CD4-positive, alpha-beta memory T cell (primary cell): Measurements from ENCODE around the gene PRSS56. TPM values are rescaled to one million over a fixed set of nuclear protein-coding genes. Genes with fewer than 3 reads are reported as not detected.
A peak's percentile ranks its signal among the peaks of the same experiment; 100 is the strongest.

Experiments
- CTCF ChIA-PET: fragments of 350-600 bp; sonication (Branson Sonifier 250); formaldehyde crosslinking; loops from one replicate; lab custom pipeline; 2021; ENCODE audit warnings: inconsistent platforms; ENCODE audit not compliant: partially characterized antibody; lab: Charles Lee
- POLR2A ChIA-PET: fragments of 350-600 bp; sonication (Branson Sonifier 250); formaldehyde crosslinking; loops from one replicate; lab custom pipeline; 2021; ENCODE audit not compliant: partially characterized antibody; lab: Charles Lee
- DNase-seq, 5 donors: peaks; one replicate each; pipeline versions ENCODE4 v3.0.0 to v3.0.0-alpha.2; 2020 to 2022; ENCODE audit warnings: mixed read lengths in 1 of 5
- H3K27ac ChIP-seq: one replicate; pipeline ENCODE4 v1.7.0; 2013; ENCODE audit warnings: low read depth, low read length
- H3K27me3 ChIP-seq: 2 replicates; pipeline ENCODE4 v1.7.0; 2013; ENCODE audit warnings: mild to moderate bottlenecking, low read length, moderate library complexity; ENCODE audit not compliant: insufficient read depth
- H3K36me3 ChIP-seq: 2 replicates; pipeline ENCODE4 v1.7.0; 2013; ENCODE audit warnings: mild to moderate bottlenecking, low read length, moderate library complexity; ENCODE audit not compliant: insufficient read depth
- H3K4me1 ChIP-seq: 2 replicates; pipeline ENCODE4 v1.7.0; 2013; ENCODE audit warnings: mild to moderate bottlenecking, low read length, moderate library complexity; ENCODE audit not compliant: insufficient read depth
- H3K4me3 ChIP-seq, 2 donors: one replicate each; pipeline ENCODE4 v1.7.0; 2013; ENCODE audit warnings: low read length in 2 of 2, mild to moderate bottlenecking in 1 of 2
- H3K9me3 ChIP-seq, 2 donors: one replicate each; pipeline ENCODE4 v1.7.0; 2013; ENCODE audit warnings: low read length in 2 of 2, control low read depth in 1 of 2; ENCODE audit not compliant: control insufficient read depth in 1 of 2
- H3K27ac Mint-ChIP-seq, 7 donors: one replicate each; pipeline ENCODE4 v1.8.0; 2020 to 2021; ENCODE audit warnings: mixed read lengths in 7 of 7, mild to moderate bottlenecking in 6 of 7, inconsistent platforms in 3 of 7, moderate library complexity in 3 of 7
- H3K27me3 Mint-ChIP-seq, 2 donors: one replicate each; pipeline ENCODE4 v1.8.0; 2020 to 2021; ENCODE audit warnings: mixed read lengths in 2 of 2
- H3K36me3 Mint-ChIP-seq, 2 donors: one replicate each; pipeline ENCODE4 v1.8.0; 2020 to 2021; ENCODE audit warnings: mixed read lengths in 2 of 2, inconsistent platforms in 1 of 2, mild to moderate bottlenecking in 1 of 2
- H3K4me1 Mint-ChIP-seq, 4 donors: one replicate each; pipeline ENCODE4 v1.8.0; 2020 to 2021; ENCODE audit warnings: mixed read lengths in 4 of 4, mild to moderate bottlenecking in 1 of 4
- H3K4me3 Mint-ChIP-seq, 8 donors: one replicate each; pipeline ENCODE4 v1.8.0; 2020 to 2021; ENCODE audit warnings: mixed read lengths in 8 of 8, mild to moderate bottlenecking in 7 of 8, moderate library complexity in 6 of 8, inconsistent platforms in 3 of 8
- H3K9me3 Mint-ChIP-seq, 8 donors: one replicate each; pipeline ENCODE4 v1.8.0; 2020 to 2021; ENCODE audit warnings: mixed read lengths in 8 of 8, mild to moderate bottlenecking in 5 of 8, inconsistent platforms in 3 of 8, moderate library complexity in 1 of 8
- intact Hi-C: fragments of 100-400 bp; cut with micrococcal nuclease; formaldehyde crosslinking; loops from one replicate; pipeline ENCODE4 v1.15.1; 2023
- polyA plus RNA-seq, 2 donors: library from polyadenylated mRNA; unstranded; fragments of 300-500 nt; fragmentation: Illumina TruSeq; gene quantifications; one replicate each; pipeline ENCODE4 v1.2.3, GENCODE V29; 2021
- total RNA-seq, 2 experiments: library from RNA; stranded (reverse); gene quantifications; one replicate each; pipeline ENCODE4 v1.2.3, GENCODE V29; 2021

The PRSS56 gene
- total and polyA plus RNA-seq, 4 experiments from 2014 or later: not detected

DNA sequence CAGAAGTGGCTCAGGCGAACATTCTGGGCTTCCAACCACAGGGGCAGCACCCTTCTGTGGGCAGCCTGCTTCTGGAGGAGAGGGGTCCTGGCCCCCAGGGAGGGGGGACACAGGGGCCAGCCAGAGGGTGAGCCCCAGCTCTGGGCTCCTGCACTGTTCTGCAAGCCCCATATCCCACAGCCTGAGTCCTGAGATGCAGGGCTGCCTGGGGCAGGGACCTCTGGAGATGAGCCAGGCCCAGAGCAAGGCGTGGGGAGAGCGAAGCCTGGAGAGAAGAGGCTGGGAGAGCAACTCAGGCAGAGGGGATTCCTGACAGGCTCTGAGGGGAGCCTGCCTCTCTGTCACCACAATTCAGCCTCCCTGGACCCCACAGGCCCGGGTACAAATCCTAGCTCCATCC is 13.5 kb upstream of the PRSS56 start:
- Histone ChIP-seq H3K36me3 (no peaks in the 10 kb centered on the region), H3K4me3 (no peak overlapping the region), H3K27ac (no peak overlapping the region), H3K27me3 (peaks cover 10% of the 10 kb centered on the region), H3K4me1 (peaks cover 7% of the 10 kb centered on the region), H3K9me3 (no peaks in the 10 kb centered on the region)
- no peak overlapping the region for H3K4me3 Mint-ChIP-seq
- intact Hi-C loops: no loop called here
- ChIA-PET CTCF (no interaction called here), POLR2A (no interaction called here)
- H3K9me3 Mint-ChIP-seq: peaks cover 0 to 2% (median 0%) of the 10 kb centered on the region in 8 donors
- no peak overlapping the region for H3K27ac Mint-ChIP-seq
- peaks cover 14 to 40% of the 10 kb centered on the region in 2 donors for H3K27me3 Mint-ChIP-seq
- peaks cover 0 to 1% of the 10 kb centered on the region in 2 donors for H3K36me3 Mint-ChIP-seq
- DNase-seq: peak in 1 of 5 donors; percentile 10
- peaks cover 1 to 17% (median 5%) of the 10 kb centered on the region in 4 donors for H3K4me1 Mint-ChIP-seq

DNA sequence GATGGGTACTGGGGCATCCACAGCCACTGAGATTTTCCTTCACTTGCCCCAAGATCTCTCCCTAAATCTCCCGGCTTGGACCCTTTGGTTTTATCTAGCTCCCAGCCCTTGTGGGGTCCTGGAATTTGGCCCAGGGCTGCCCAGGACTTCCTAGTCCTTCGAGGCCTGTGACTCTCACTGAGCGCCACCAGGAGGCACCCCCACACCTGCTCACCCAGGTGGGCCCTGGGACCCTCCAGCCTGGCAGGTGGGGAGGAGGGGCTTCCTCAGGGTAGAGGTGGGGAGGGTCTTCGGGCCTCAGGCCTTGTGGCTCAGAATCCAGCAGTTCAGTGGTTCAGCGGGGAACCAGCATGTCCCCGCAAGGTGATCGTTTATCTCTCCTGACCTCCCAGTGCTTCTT is 11.9 kb upstream of the PRSS56 start:
- H3K4me1 ChIP-seq: peaks cover 5% of the 10 kb centered on the region
- DNase-seq: no peak
- H3K4me1 Mint-ChIP-seq: peaks cover 0 to 11% (median 3%) of the 10 kb centered on the region in 4 donors
- no peak overlapping the region for H3K4me3 Mint-ChIP-seq
- POLR2A ChIA-PET: no interaction called here
- CTCF ChIA-PET: interaction anchor here (1.2 kb wide), 1 partner anchor 8 kb away, joined by 4 read pairs; no protein-coding TSS in a partner anchor
- H3K36me3 Mint-ChIP-seq: no peaks in the 10 kb centered on the region
- H3K27me3 ChIP-seq: peaks cover 10% of the 10 kb centered on the region
- no peak overlapping the region for H3K27ac Mint-ChIP-seq
- no peaks in the 10 kb centered on the region for H3K9me3 ChIP-seq
- H3K9me3 Mint-ChIP-seq: peaks cover 0 to 2% (median 0%) of the 10 kb centered on the region in 8 donors
- no peaks in the 10 kb centered on the region for H3K36me3 ChIP-seq
- intact Hi-C loops: no loop called here
- peaks cover 9 to 39% of the 10 kb centered on the region in 2 donors for H3K27me3 Mint-ChIP-seq
- H3K4me3 ChIP-seq: no peak overlapping the region
- H3K27ac ChIP-seq: no peak overlapping the region

DNA sequence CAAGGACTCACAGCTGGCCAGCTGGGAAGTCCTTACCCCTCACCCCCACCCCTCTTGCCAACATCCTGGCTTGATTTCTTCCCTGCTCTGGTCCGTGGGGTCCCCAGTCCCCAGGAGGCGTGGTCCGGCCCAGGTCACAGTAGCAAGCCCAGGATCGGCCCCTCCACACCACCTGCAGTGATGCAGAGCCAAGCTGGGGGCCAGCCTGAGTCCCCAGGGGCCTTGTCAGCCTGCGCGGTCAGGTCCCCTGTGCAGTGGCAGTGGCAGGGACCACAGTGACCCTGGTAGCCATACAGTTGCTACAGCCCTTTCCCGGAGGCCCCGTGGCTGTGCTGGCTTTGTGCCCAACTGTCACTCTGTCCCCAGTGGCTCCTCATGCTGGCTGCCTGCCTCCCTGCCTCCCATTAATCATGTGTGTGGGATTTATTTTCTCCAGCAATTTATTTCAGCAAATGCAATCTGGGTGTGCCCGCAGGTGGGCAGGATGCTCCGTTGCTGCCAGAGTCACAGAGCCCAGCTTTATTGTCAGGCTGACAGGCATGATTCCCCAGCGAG is 8.8 kb upstream of the PRSS56 start:
- ChIA-PET POLR2A (no interaction called here), CTCF (no interaction called here)
- intact Hi-C loops: no loop called here
- no peaks in the 10 kb centered on the region for H3K9me3 ChIP-seq
- no peak overlapping the region for H3K4me3 Mint-ChIP-seq
- no peaks in the 10 kb centered on the region for H3K36me3 ChIP-seq
- H3K27ac Mint-ChIP-seq: no peak overlapping the region
- no peaks in the 10 kb centered on the region for H3K36me3 Mint-ChIP-seq
- no peak for DNase-seq
- H3K4me3 ChIP-seq: no peak overlapping the region
- no peaks in the 10 kb centered on the region for H3K27me3 ChIP-seq
- H3K27ac ChIP-seq: no peak overlapping the region
- H3K4me1 ChIP-seq: no peaks in the 10 kb centered on the region
- H3K27me3 Mint-ChIP-seq: peaks cover 5 to 24% of the 10 kb centered on the region in 2 donors
- no peaks in the 10 kb centered on the region for H3K4me1 Mint-ChIP-seq
- H3K9me3 Mint-ChIP-seq: peaks cover 0 to 2% (median 0%) of the 10 kb centered on the region in 8 donors

DNA sequence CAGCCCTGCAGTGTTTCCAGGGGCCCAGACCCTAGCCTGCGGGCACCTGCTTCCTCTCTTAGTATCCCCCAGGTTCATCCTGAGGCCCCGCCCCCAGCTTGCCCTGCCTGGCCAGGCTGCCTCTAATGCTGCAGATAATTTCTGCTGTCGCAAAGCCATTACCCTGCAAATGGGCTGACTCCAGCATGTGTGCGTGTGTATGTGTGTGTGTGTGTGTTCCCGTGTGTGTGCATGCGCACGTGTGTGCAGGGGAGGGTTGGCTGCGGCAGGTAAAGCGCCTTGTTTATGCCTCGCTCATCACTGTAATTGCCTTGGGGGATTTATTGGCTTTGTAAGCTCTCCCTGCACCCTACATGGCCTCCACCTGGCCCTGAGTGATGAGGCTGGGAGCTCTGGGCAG is 7.6 kb upstream of the PRSS56 start:
- Histone ChIP-seq H3K36me3 (no peaks in the 10 kb centered on the region), H3K4me3 (no peak overlapping the region), H3K4me1 (no peaks in the 10 kb centered on the region), H3K27me3 (no peaks in the 10 kb centered on the region), H3K27ac (no peak overlapping the region), H3K9me3 (no peaks in the 10 kb centered on the region)
- CTCF ChIA-PET: interaction anchor here (1.0 kb wide), 1 partner anchor 10 kb away, joined by 3 read pairs; no protein-coding TSS in a partner anchor
- Mint-ChIP-seq H3K4me1 (no peaks in the 10 kb centered on the region), H3K27me3 (peaks cover 5 to 20% of the 10 kb centered on the region in 2 donors), H3K27ac (no peak overlapping the region), H3K9me3 (peaks cover 0 to 2% (median 0%) of the 10 kb centered on the region in 8 donors), H3K4me3 (no peak overlapping the region), H3K36me3 (no peaks in the 10 kb centered on the region)
- intact Hi-C loops: no loop called here
- DNase-seq: no peak
- POLR2A ChIA-PET: no interaction called here

DNA sequence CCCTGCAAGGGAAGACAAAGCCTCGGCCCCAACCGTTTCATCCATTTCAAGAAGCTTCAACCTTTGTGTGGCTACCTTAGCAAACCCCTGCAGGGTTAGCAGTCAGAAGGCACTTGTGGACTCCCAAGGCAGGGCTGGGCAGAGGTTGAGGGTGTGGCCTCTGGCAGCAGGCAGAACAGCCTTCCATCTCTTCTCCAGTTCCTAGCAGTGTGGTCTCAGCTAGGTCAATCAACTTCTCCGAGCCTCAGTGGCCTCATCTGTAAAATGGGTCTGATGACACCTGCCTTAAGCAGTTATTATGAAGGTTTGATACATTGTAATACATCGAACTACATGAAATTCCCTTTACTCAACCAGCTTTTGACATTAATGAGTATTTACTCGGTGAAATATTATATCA is 6.8 kb upstream of the PRSS56 start:
- Mint-ChIP-seq H3K36me3 (no peaks in the 10 kb centered on the region), H3K4me3 (no peak overlapping the region)

DNA sequence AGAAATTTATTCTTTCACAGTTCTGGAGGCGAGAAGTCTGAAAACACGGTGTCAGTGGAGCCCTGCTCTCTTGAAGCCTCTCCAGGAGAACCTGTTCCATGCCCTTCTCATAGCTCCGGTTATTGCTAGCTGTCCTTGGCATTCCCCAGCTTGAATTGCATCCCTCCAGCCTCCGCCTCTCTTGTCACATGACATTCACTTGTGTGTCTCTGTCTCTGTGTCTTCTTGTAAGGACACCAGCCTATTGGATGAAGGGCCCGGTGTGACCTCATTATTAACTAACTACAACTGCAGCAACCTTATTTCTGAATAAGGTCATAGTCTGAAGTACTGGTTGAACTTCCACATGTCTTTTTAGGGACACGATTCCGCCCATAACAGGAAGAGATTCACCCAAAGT is 4.5 kb upstream of the PRSS56 start:
- intact Hi-C loops: no loop called here
- no peaks in the 10 kb centered on the region for H3K36me3 Mint-ChIP-seq
- no peaks in the 10 kb centered on the region for H3K27me3 ChIP-seq
- H3K9me3 ChIP-seq: no peaks in the 10 kb centered on the region
- no peak overlapping the region for H3K4me3 Mint-ChIP-seq
- DNase-seq: no peak
- no peaks in the 10 kb centered on the region for H3K36me3 ChIP-seq
- peaks cover 4 to 21% of the 10 kb centered on the region in 2 donors for H3K27me3 Mint-ChIP-seq
- ChIA-PET CTCF (no interaction called here), POLR2A (no interaction called here)
- no peak overlapping the region for H3K4me3 ChIP-seq
- no peak overlapping the region for H3K27ac ChIP-seq
- no peaks in the 10 kb centered on the region for H3K4me1 Mint-ChIP-seq
- no peak overlapping the region for H3K27ac Mint-ChIP-seq
- no peaks in the 10 kb centered on the region for H3K9me3 Mint-ChIP-seq
- no peaks in the 10 kb centered on the region for H3K4me1 ChIP-seq

More for the DNA sequence above, 6.8 kb upstream of the PRSS56 start:
- intact Hi-C loops: no loop called here
- no peaks in the 10 kb centered on the region for H3K27me3 ChIP-seq
- no peaks in the 10 kb centered on the region for H3K36me3 ChIP-seq
- POLR2A ChIA-PET: no interaction called here
- no peaks in the 10 kb centered on the region for H3K9me3 ChIP-seq
- Mint-ChIP-seq H3K4me1 (no peaks in the 10 kb centered on the region), H3K9me3 (peaks cover 0 to 2% (median 0%) of the 10 kb centered on the region in 8 donors), H3K27ac (no peak overlapping the region), H3K27me3 (peaks cover 5 to 21% of the 10 kb centered on the region in 2 donors)
- no peak overlapping the region for H3K4me3 ChIP-seq
- H3K27ac ChIP-seq: no peak overlapping the region
- CTCF ChIA-PET: interaction anchor here (1.0 kb wide), 1 partner anchor 9 kb away, joined by 3 read pairs; no protein-coding TSS in a partner anchor
- no peaks in the 10 kb centered on the region for H3K4me1 ChIP-seq
- no peak for DNase-seq

DNA sequence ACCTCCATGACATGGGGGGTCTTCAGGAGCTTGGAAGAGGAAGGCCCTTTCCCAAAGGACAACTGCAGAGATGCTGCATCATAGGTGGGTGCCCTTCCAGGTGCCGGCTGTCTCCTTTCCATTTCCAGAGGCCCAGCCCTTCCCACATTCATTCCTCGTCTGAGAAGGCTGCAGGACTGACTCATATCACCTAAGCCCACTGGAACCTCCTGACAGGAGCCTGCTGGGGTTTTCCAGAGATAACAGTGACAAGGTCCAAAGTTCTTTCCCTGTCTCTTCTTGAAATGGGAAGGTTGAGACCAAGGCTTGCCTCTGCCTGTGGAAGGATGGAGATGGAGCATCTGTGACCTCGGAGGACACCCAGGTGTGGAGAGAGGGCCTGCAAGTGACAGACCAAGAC is 3.6 kb upstream of the PRSS56 start:
- H3K9me3 ChIP-seq: no peaks in the 10 kb centered on the region
- ChIA-PET CTCF (interaction anchor here (1.6 kb wide), 1 partner anchor 9 kb away, joined by 4 read pairs; no protein-coding TSS in a partner anchor), POLR2A (no interaction called here)
- H3K4me1 ChIP-seq: no peaks in the 10 kb centered on the region
- H3K27me3 ChIP-seq: no peaks in the 10 kb centered on the region
- H3K4me1 Mint-ChIP-seq: peaks cover 0 to 3% (median under 1%) of the 10 kb centered on the region in 4 donors
- no peak overlapping the region for H3K27ac Mint-ChIP-seq
- H3K9me3 Mint-ChIP-seq: no peaks in the 10 kb centered on the region
- peaks cover 7 to 24% of the 10 kb centered on the region in 2 donors for H3K27me3 Mint-ChIP-seq
- DNase-seq: no peak
- H3K36me3 Mint-ChIP-seq: no peaks in the 10 kb centered on the region
- intact Hi-C loops: no loop called here
- no peak overlapping the region for H3K4me3 ChIP-seq
- no peak overlapping the region for H3K4me3 Mint-ChIP-seq
- H3K27ac ChIP-seq: no peak overlapping the region
- no peaks in the 10 kb centered on the region for H3K36me3 ChIP-seq
